ENCODE measurements around the gene BRINP1. TPM values are rescaled to one million over a fixed set of nuclear protein-coding genes. Genes with fewer than 3 reads are reported as not detected.

Gene BRINP1
- total RNA-seq, 3 donors from 2014 or later (not counting 1 experiment from before 2014, with no cell fraction given), result not detected

- ATAC-seq, result no peak
- intact Hi-C loops (cut with micrococcal nuclease), result no loop called here
- no peaks in the 10 kb centered on the region for H3K9me3 ChIP-seq (ENCODE audit: control insufficient read depth, insufficient read depth, low read length)
- TF ChIP-seq CTCF (IDR thresholded peaks at IDR 0.05), result no peak
- no peak overlapping the region for H3K4me3 ChIP-seq (ENCODE audit: low read length)
- H3K27me3 ChIP-seq (ENCODE audit: control insufficient read depth, insufficient read depth, low read length), result no peaks in the 10 kb centered on the region
- no peak overlapping the region for H3K27ac ChIP-seq (ENCODE audit: low read length)
- H3K4me1 ChIP-seq (ENCODE audit: control insufficient read depth, insufficient read depth, low read length), result no peaks in the 10 kb centered on the region
- H3K27ac Mint-ChIP-seq, result no peak overlapping the region
- no peak for DNase-seq
- H3K27me3 Mint-ChIP-seq (ENCODE audit: low read depth in 2 of 2), result peaks cover 5 to 8% of the 10 kb centered on the region in 2 donors
- H3K4me1 Mint-ChIP-seq, result no peaks in the 10 kb centered on the region
- H3K36me3 ChIP-seq (ENCODE audit: control insufficient read depth, insufficient read depth, low read length), result no peaks in the 10 kb centered on the region
- no peak overlapping the region for H3K4me3 Mint-ChIP-seq
- 17% methylated on average over 4 of the region's 6 CpGs for WGBS (ENCODE audit: insufficient coverage)
- peaks cover 0 to 2% of the 10 kb centered on the region in 2 donors for H3K9me3 Mint-ChIP-seq
- H3K36me3 Mint-ChIP-seq, result no peaks in the 10 kb centered on the region
Measured at GRCh38 chr9:119282476-119283077, 86.7 kb downstream of the BRINP1 start.

- WGBS (ENCODE audit: insufficient coverage), result 75% methylated on average over 1 of the region's 1 CpG
- Mint-ChIP-seq H3K27me3 (ENCODE audit: low read depth in 2 of 2) (peaks cover 5 to 8% of the 10 kb centered on the region in 2 donors), H3K9me3 (peaks cover 0 to 2% of the 10 kb centered on the region in 2 donors), H3K27ac (no peak overlapping the region), H3K36me3 (no peaks in the 10 kb centered on the region), H3K4me3 (no peak overlapping the region), H3K4me1 (no peaks in the 10 kb centered on the region)
- no peak for TF ChIP-seq CTCF (IDR thresholded peaks at IDR 0.05)
- Histone ChIP-seq H3K27ac (ENCODE audit: low read length) (no peak overlapping the region), H3K9me3 (ENCODE audit: control insufficient read depth, insufficient read depth, low read length) (no peaks in the 10 kb centered on the region), H3K4me1 (ENCODE audit: control insufficient read depth, insufficient read depth, low read length) (no peaks in the 10 kb centered on the region), H3K36me3 (ENCODE audit: control insufficient read depth, insufficient read depth, low read length) (no peaks in the 10 kb centered on the region), H3K4me3 (ENCODE audit: low read length) (no peak overlapping the region), H3K27me3 (ENCODE audit: control insufficient read depth, insufficient read depth, low read length) (no peaks in the 10 kb centered on the region)
- no peak for ATAC-seq
- intact Hi-C loops (cut with micrococcal nuclease), result no loop called here
- DNase-seq, result no peak
Measured at GRCh38 chr9:119280740-119281485, 88.3 kb downstream of the BRINP1 start.

DNA sequence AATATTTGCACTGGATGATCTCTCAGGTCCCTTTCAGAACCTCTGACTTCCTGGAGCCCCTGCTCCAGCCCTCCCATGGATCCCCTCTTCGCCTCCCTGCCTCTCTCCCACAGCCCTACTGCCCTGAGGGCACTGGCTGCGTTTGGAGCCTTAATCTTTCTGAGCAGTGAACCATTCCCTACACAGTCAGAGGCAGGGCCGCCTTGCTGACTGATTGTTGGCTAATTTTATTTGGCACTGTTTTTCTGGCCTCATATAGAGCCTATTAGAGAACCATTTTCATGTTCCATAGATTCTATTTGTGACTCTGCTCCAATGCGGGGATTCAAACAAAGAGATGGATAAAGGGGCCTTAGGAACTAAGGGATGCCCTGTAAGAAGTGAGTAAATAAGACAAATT is 91.1 kb downstream of the BRINP1 start:
- no peak overlapping the region for H3K4me3 ChIP-seq (ENCODE audit: low read length)
- no peaks in the 10 kb centered on the region for H3K27me3 ChIP-seq (ENCODE audit: control insufficient read depth, insufficient read depth, low read length)
- H3K9me3 ChIP-seq (ENCODE audit: control insufficient read depth, insufficient read depth, low read length), result no peaks in the 10 kb centered on the region
- WGBS (ENCODE audit: insufficient coverage), result 62% methylated on average over 3 of the region's 4 CpGs
- Mint-ChIP-seq H3K4me1 (no peaks in the 10 kb centered on the region), H3K27me3 (ENCODE audit: low read depth in 2 of 2) (peaks cover 0 to 8% of the 10 kb centered on the region in 2 donors), H3K4me3 (no peak overlapping the region), H3K27ac (no peak overlapping the region), H3K36me3 (no peaks in the 10 kb centered on the region), H3K9me3 (peaks cover 0 to 2% of the 10 kb centered on the region in 2 donors)
- no peak for TF ChIP-seq CTCF (IDR thresholded peaks at IDR 0.05)
- H3K36me3 ChIP-seq (ENCODE audit: control insufficient read depth, insufficient read depth, low read length), result no peaks in the 10 kb centered on the region
- intact Hi-C loops (cut with micrococcal nuclease), result no loop called here
- no peaks in the 10 kb centered on the region for H3K4me1 ChIP-seq (ENCODE audit: control insufficient read depth, insufficient read depth, low read length)
- no peak overlapping the region for H3K27ac ChIP-seq (ENCODE audit: low read length)
- ATAC-seq (no peak), DNase-seq (no peak)

Measured in natural killer cell (primary cell).